ENCODE data around the gene SMARCC2. TPM values are rescaled to one million over a fixed set of nuclear protein-coding genes. Genes with fewer than 3 reads are reported as not detected.
A peak's percentile ranks its signal among the peaks of the same experiment; 100 is the strongest.

SMARCC2 gene
- total RNA-seq, 1 donor from 2014 or later: 44.4 TPM

- peak; percentile 73 for ATAC-seq
Observed at GRCh38 chr12:56151672-56152131, 37.6 kb downstream of the SMARCC2 start.

GRCh38 chr12:56150563-56150962 is 38.7 kb downstream of the SMARCC2 start:
- no peak for ATAC-seq

- ATAC-seq: no peak
Observed at GRCh38 chr12:56146492-56147460, 42.5 kb downstream of the SMARCC2 start.

GRCh38 chr12:56145217-56145616 is 44.1 kb downstream of the SMARCC2 start:
- ATAC-seq: no peak

- ATAC-seq: peak; percentile 33
Observed at GRCh38 chr12:56143870-56144269, 45.4 kb downstream of the SMARCC2 start.

GRCh38 chr12:56143217-56143616 is 46.1 kb downstream of the SMARCC2 start:
- peak; percentile 45 for ATAC-seq

- ATAC-seq: no peak
Observed at GRCh38 chr12:56141946-56142784, 47.1 kb downstream of the SMARCC2 start.

- ATAC-seq: no peak
Observed at GRCh38 chr12:56137853-56138571, 51.3 kb downstream of the SMARCC2 start.

GRCh38 chr12:56134897-56135296 is 54.4 kb downstream of the SMARCC2 start:
- ATAC-seq: no peak

GRCh38 chr12:56130876-56131275 is 58.4 kb downstream of the SMARCC2 start:
- no peak for ATAC-seq

- ATAC-seq: no peak
Observed at GRCh38 chr12:56129942-56130495, 59.3 kb downstream of the SMARCC2 start.

- ATAC-seq: peak; percentile 9
Observed at GRCh38 chr12:56129206-56129941, 59.9 kb downstream of the SMARCC2 start.

- ATAC-seq: peak; percentile 12
Observed at GRCh38 chr12:56128670-56129205, 60.5 kb downstream of the SMARCC2 start.

GRCh38 chr12:56127888-56128669 is 61.2 kb downstream of the SMARCC2 start, which contains the start of gene ESYT1:
ESYT1 (plus strand) TSS chr12:56128267; CDS start chr12:56128320, 53 bp downstream.
- peak; percentile 95 for ATAC-seq

- ATAC-seq: no peak
Observed at GRCh38 chr12:56127485-56127887, 61.8 kb downstream of the SMARCC2 start.

GRCh38 chr12:56126732-56127239 is 62.5 kb downstream of the SMARCC2 start:
- no peak for ATAC-seq

GRCh38 chr12:56124133-56124532 is 65.2 kb downstream of the SMARCC2 start:
- ATAC-seq: no peak

GRCh38 chr12:56122637-56123036 is 66.6 kb downstream of the SMARCC2 start:
- no peak for ATAC-seq

- no peak for ATAC-seq
Observed at GRCh38 chr12:56121204-56121870, 67.9 kb downstream of the SMARCC2 start.
